K562 (cell line): ENCODE measurements around the gene PCK1. TPM values are rescaled to one million over a fixed set of nuclear protein-coding genes. Genes with fewer than 3 reads are reported as not detected.

Experiments
- ATAC-seq: fragments of 200-7000 bp; cut with Tn5 transposase; 3 replicates; pipeline ENCODE4 v1.9.1; 2020; ENCODE audit warnings: moderate library complexity
- BruUV-seq: library from RNA; stranded (reverse); fragments of 400-500 nt; replicated peaks from 2 replicates; lab custom pipeline; 2021; lab: Mats Ljungman, UMichigan
- CTCF ChIA-PET: fragments of 300-600 bp; formaldehyde crosslinking; extraction: SDS; loops from one replicate; lab custom pipeline; 2021; ENCODE audit warnings: low intra/inter-chr PET ratio; lab: Yijun Ruan, JAX
- POLR2A ChIA-PET: fragments of 300-600, 350-650 bp; sonication (Branson Sonifier 250); formaldehyde crosslinking; extraction: SDS; loops from one replicate; lab custom pipeline; 2021; ENCODE audit warnings: antibody characterized with exemption, inconsistent platforms; lab: Yijun Ruan, JAX
- DNase-seq, 4 experiments: peaks; one replicate each; pipeline versions ENCODE4 v3.0.0 to v3.0.0-alpha.2; 2011 to 2018; ENCODE audit warnings: low spot score in 3 of 4, mixed read lengths in 3 of 4; ENCODE audit errors: extremely low read depth in 1 of 4
- FAIRE-seq: peaks from 2 replicates; lab custom pipeline; 2011; peaks lifted over from hg19 to GRCh38; lab: Jason Lieb, UNC
- H2AFZ ChIP-seq: 2 replicates; pipeline ENCODE4 v1.6.0; 2011; ENCODE audit warnings: low read depth, low read length, control low read depth, inconsistent platforms
- H3K27ac ChIP-seq: fragments of 200-600 bp; 3 replicates; pipeline ENCODE4 v1.8.0; 2011; ENCODE audit warnings: low read depth, mild to moderate bottlenecking, control low read depth, inconsistent platforms, low read length, moderate library complexity, mixed read lengths; ENCODE audit errors: extremely low read depth
- H3K27me3 ChIP-seq, 2 experiments: fragments of 300-600 bp in 1 of 2; 2 replicates in 1 of 2; 3 replicates in 1 of 2; pipeline versions ENCODE4 v1.6.0 to v1.8.0; 2011; ENCODE audit warnings: inconsistent platforms in 2 of 2, low read length in 2 of 2, mild to moderate bottlenecking in 1 of 2, mixed read lengths in 1 of 2, moderate library complexity in 1 of 2; ENCODE audit not compliant: control insufficient read depth in 2 of 2, insufficient read depth in 2 of 2
- H3K36me3 ChIP-seq: fragments of 300-600 bp; 3 replicates; pipeline ENCODE4 v1.8.0; 2011; ENCODE audit warnings: mild to moderate bottlenecking, low read length, inconsistent platforms; ENCODE audit not compliant: control insufficient read depth, insufficient read depth
- H3K4me1 ChIP-seq, 2 experiments: fragments of 200-600 bp in 1 of 2; replicated peaks in 1 of 2; 2 replicates in 1 of 2; 3 replicates in 1 of 2; pipeline versions ENCODE4 v1.5.1 to v1.8.0; 2011; ENCODE audit warnings: inconsistent platforms in 2 of 2, low read length in 2 of 2, mild to moderate bottlenecking in 1 of 2, mixed read lengths in 1 of 2, moderate library complexity in 1 of 2; ENCODE audit not compliant: control insufficient read depth in 2 of 2, insufficient read depth in 2 of 2
- H3K4me2 ChIP-seq: 2 replicates; pipeline ENCODE4 v1.6.1; 2011; ENCODE audit warnings: low read length, control low read depth, inconsistent platforms, mixed read lengths; ENCODE audit not compliant: insufficient read depth
- H3K4me3 ChIP-seq: fragments of 200-600 bp; sonication (generic), shearing (Covaris generic); 2 replicates; pipeline ENCODE4 v1.5.1; 2016; ENCODE audit warnings: control low read depth, inconsistent platforms
- H3K79me2 ChIP-seq: fragments of 200-600 bp; 3 replicates; pipeline ENCODE4 v1.8.0; 2011; ENCODE audit warnings: low read length, inconsistent platforms; ENCODE audit not compliant: control insufficient read depth, insufficient read depth
- H3K9ac ChIP-seq, 2 experiments: 2 replicates each; pipeline versions ENCODE4 v1.6.0 to v1.6.1; 2011; ENCODE audit warnings: low read depth in 2 of 2, low read length in 2 of 2, control low read depth in 1 of 2, inconsistent platforms in 1 of 2, mild to moderate bottlenecking in 1 of 2, mixed read lengths in 1 of 2; ENCODE audit not compliant: insufficient read depth in 1 of 2
- H3K9me1 ChIP-seq: one replicate; pipeline ENCODE4 v1.6.0; 2011; ENCODE audit warnings: inconsistent platforms, mild to moderate bottlenecking, low read length, moderate library complexity; ENCODE audit not compliant: control insufficient read depth, insufficient read depth
- H3K9me3 ChIP-seq: replicated peaks from 2 replicates; pipeline ENCODE4 v1.5.1; 2011; ENCODE audit warnings: low read depth, low read length, inconsistent platforms; ENCODE audit not compliant: control insufficient read depth, insufficient read depth
- H4K20me1 ChIP-seq: replicated peaks from 2 replicates; pipeline ENCODE4 v1.6.1; 2011; ENCODE audit warnings: low read length, inconsistent platforms, mixed read lengths; ENCODE audit not compliant: control insufficient read depth, insufficient read depth
- MCM2 ChIP-seq: fragments of 450-650 bp; IDR thresholded peaks from 2 replicates; pipeline ENCODE4 v1.6.1; 2017; ENCODE audit warnings: low read depth, mild to moderate bottlenecking
- SOX6 ChIP-seq: fragments of 450-650 bp; IDR thresholded peaks from 2 replicates; pipeline ENCODE4 v1.6.1; 2014; ENCODE audit warnings: mild to moderate bottlenecking
- ZBTB17 ChIP-seq: fragments of 450-650 bp; formaldehyde crosslinking; IDR thresholded peaks from 2 replicates; pipeline ENCODE4 v1.4.0; 2020; ENCODE audit warnings: mild to moderate bottlenecking
- ZKSCAN3 ChIP-seq: fragments of 250-450 bp; sonication (Bioruptor Pico); IDR thresholded peaks from 2 replicates; pipeline ENCODE4 v1.4.0; 2020
- ZNF239 ChIP-seq: fragments of 250-450 bp; sonication (Bioruptor Pico); IDR thresholded peaks from 2 replicates; pipeline ENCODE4 v1.4.0; 2020; ENCODE audit warnings: mild to moderate bottlenecking
- WGBS: fragments of 100-300 bp; shearing (Covaris generic); methylation state at CpG from one replicate; pipeline ENCODE4 v1.1.6; 2016; ENCODE audit warnings: low coverage, mixed read lengths; ENCODE audit not compliant: insufficient coverage; ENCODE audit errors: missing lambda C conversion rate; 5-methylcytosine and 5-hydroxymethylcytosine counted together
- in situ Hi-C: fragments of 300-500 bp; cut with MboI; formaldehyde crosslinking; loops from 4 replicates; pipeline ENCODE4 v1.15.0; 2018; ENCODE audit warnings: inconsistent platforms, mixed read lengths
- intact Hi-C: fragments of 100-400 bp; cut with micrococcal nuclease; formaldehyde crosslinking; loops from 2 replicates; pipeline ENCODE4 v1.14.2; 2022
- polyA plus RNA-seq, 8 experiments: library from polyadenylated mRNA; depleted of rRNA in 4 of 8; stranded (reverse) in 5 of 8; unstranded in 3 of 8; fragments of >200 nt; fragmentation: Nextera tagmentation in 2 of 8; fragmentation: Illumina TruSeq in 1 of 8; extraction: Ambion mirVana in 2 of 8; extraction: Trizol in 1 of 8; gene quantifications; 2 replicates each; pipeline versions ENCODE4 v1.2.1 to v1.2.3, GENCODE V29; 2011 to 2014; ENCODE audit warnings: inconsistent platforms in 1 of 8, missing spikeins in 1 of 8
- total RNA-seq, 7 experiments: library from RNA; depleted of rRNA in 6 of 7; stranded (reverse); fragments of >200 nt in 6 of 7; fragmentation: Illumina TruSeq in 2 of 7; extraction: Trizol in 2 of 7; gene quantifications; 2 replicates each; pipeline versions ENCODE4 v1.2.1 to v1.2.3, GENCODE V29; 2011 to 2021; ENCODE audit warnings: low replicate concordance in 1 of 7
- TF ChIP-seq, protein P1 (sequence below): sonication (generic); formaldehyde crosslinking; IDR thresholded peaks from 2 replicates; pipeline ENCODE4 v1.8.1; 2022; ENCODE audit warnings: missing genetic modification reagents
- TF ChIP-seq, protein P2 (sequence below): fragments of 450-650 bp; IDR thresholded peaks from 2 replicates; pipeline ENCODE4 v1.7.0; 2016; ENCODE audit warnings: borderline replicate concordance
- TF ChIP-seq, protein P3 (sequence below): sonication (generic); formaldehyde crosslinking; IDR thresholded peaks from 2 replicates; pipeline ENCODE4 v1.9.0; 2022; ENCODE audit warnings: mild to moderate bottlenecking, missing genetic modification reagents

PCK1 gene
- total and polyA plus RNA-seq, 9 of the 15 experiments (the other 6 are each of a cell fraction or from before 2014, with no cell fraction given), result 0.05 to 0.73 (median 0.15) TPM

GRCh38 chr20:57529810-57530209, 31.1 kb upstream of the PCK1 start:
- H4K20me1 ChIP-seq, result no peaks in the 10 kb centered on the region
- FAIRE-seq, result no peak
- CTCF ChIA-PET, result interaction anchor here (1.0 kb wide), 1 partner anchor 65 kb away, joined by 3 read pairs; no protein-coding TSS in a partner anchor

DNA sequence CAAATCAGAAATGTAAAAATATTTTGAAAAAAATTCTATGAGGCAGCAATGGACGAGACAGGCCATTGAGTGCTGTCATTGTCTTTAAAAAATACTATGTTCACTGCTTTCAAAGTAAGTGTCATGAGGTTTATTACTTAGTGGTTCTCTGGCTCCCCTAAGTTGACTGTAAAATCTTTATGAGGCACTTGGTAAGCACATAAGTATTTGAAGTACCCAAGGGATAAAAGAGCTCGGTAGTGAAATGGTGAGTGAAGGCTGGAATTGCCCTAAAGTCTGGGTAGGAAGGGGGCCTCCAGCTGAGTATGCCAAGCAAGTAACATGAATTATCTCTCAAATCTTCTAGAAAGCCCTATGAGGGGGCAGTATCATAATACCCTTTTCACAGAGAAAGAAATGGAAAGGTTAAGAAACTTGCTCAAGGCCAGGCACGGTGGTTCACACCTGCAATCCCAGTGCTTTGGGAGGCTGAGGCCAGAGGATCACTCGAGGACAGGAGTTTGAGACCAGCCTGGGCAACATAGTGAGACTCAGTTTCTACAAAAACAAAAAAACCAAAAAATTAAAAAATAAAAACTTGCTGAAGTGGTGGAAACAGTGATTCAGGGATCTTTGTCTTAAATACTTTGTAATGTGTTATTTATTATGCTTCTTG, 30.5 kb upstream of the PCK1 start:
- Histone ChIP-seq H3K9me1 (no peaks in the 10 kb centered on the region), H3K4me3 (no peak overlapping the region), H3K4me1 (peaks cover 4 to 17% of the 10 kb centered on the region in 2 experiments; a peak in 4 of 5 replicates), H4K20me1 (no peaks in the 10 kb centered on the region), H3K27me3 (no peaks in the 10 kb centered on the region), H3K79me2 (no peaks in the 10 kb centered on the region), H2AFZ (no peak overlapping the region), H3K9me3 (peaks cover 1% of the 10 kb centered on the region), H3K4me2 (no peak overlapping the region), H3K9ac (no peak overlapping the region), H3K36me3 (no peaks in the 10 kb centered on the region), H3K27ac (no peak overlapping the region)
- in situ Hi-C loops, result loop anchor here (5.0 kb wide), 1 partner anchor 62 kb away; no protein-coding TSS in a partner anchor
- intact Hi-C loops, result no loop called here
- no TSS peak for BruUV-seq
- POLR2A ChIA-PET, result no interaction called here
- no peak for FAIRE-seq
- no peak for DNase-seq
- WGBS, result 25% methylated on average over 4 of the region's 4 CpGs
- no peak for ATAC-seq
- CTCF ChIA-PET, result interaction anchor here (1.0 kb wide), 1 partner anchor 64 kb away, joined by 3 read pairs; no protein-coding TSS in a partner anchor
- TF ChIP-seq ZKSCAN3 (CRISPR knock-in tag) (no peak), SOX6 (no peak), MCM2 (no peak)
- TF ChIP-seq, protein P1, sequence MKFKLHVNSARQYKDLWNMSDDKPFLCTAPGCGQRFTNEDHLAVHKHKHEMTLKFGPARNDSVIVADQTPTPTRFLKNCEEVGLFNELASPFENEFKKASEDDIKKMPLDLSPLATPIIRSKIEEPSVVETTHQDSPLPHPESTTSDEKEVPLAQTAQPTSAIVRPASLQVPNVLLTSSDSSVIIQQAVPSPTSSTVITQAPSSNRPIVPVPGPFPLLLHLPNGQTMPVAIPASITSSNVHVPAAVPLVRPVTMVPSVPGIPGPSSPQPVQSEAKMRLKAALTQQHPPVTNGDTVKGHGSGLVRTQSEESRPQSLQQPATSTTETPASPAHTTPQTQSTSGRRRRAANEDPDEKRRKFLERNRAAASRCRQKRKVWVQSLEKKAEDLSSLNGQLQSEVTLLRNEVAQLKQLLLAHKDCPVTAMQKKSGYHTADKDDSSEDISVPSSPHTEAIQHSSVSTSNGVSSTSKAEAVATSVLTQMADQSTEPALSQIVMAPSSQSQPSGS (CRISPR knock-in tag), result no peak
- TF ChIP-seq, protein P2, sequence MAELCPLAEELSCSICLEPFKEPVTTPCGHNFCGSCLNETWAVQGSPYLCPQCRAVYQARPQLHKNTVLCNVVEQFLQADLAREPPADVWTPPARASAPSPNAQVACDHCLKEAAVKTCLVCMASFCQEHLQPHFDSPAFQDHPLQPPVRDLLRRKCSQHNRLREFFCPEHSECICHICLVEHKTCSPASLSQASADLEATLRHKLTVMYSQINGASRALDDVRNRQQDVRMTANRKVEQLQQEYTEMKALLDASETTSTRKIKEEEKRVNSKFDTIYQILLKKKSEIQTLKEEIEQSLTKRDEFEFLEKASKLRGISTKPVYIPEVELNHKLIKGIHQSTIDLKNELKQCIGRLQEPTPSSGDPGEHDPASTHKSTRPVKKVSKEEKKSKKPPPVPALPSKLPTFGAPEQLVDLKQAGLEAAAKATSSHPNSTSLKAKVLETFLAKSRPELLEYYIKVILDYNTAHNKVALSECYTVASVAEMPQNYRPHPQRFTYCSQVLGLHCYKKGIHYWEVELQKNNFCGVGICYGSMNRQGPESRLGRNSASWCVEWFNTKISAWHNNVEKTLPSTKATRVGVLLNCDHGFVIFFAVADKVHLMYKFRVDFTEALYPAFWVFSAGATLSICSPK, result no peak

More at GRCh38 chr20:57529810-57530209, 31.1 kb upstream of the PCK1 start:
- intact Hi-C loops (no loop called here), in situ Hi-C loops (loop anchor here (5.0 to 10.0 kb wide), 2 partner anchors 62 to 675 kb away; no protein-coding TSS in a partner anchor)
- POLR2A ChIA-PET, result interaction anchor here (0.6 to 0.8 kb wide), 3 partner anchors 10 to 15 kb away, joined by 3 to 4 read pairs (median 3); no protein-coding TSS in a partner anchor
- Histone ChIP-seq H3K79me2 (peaks cover 2% of the 10 kb centered on the region), H3K4me1 (peaks cover 0 to 22% of the 10 kb centered on the region in 2 experiments; a peak in 3 of 5 replicates), H3K9ac (peak overlapping the region in 1 of 2 experiments; percentile 47; a peak in 1 of 4 replicates), H3K27me3 (no peaks in the 10 kb centered on the region), H2AFZ (0 out of 2 replicates have a peak overlapping the region, but pooled peaks have one; percentile 53), H3K4me3 (no peak overlapping the region), H3K9me3 (no peaks in the 10 kb centered on the region; the same call in 1 of the 2 replicates), H3K9me1 (no peaks in the 10 kb centered on the region), H3K27ac (no peak overlapping the region), H3K36me3 (no peaks in the 10 kb centered on the region), H3K4me2 (no peak overlapping the region)
- ATAC-seq (no peak), DNase-seq (no peak)
- 35% methylated on average over 3 of the region's 3 CpGs for WGBS
- no TSS peak for BruUV-seq
- TF ChIP-seq ZBTB17 (CRISPR knock-in tag), result no peak
- TF ChIP-seq, protein P3, sequence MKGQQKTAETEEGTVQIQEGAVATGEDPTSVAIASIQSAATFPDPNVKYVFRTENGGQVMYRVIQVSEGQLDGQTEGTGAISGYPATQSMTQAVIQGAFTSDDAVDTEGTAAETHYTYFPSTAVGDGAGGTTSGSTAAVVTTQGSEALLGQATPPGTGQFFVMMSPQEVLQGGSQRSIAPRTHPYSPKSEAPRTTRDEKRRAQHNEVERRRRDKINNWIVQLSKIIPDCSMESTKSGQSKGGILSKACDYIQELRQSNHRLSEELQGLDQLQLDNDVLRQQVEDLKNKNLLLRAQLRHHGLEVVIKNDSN, result no peak
- no peak for TF ChIP-seq ZNF239 (CRISPR knock-in tag)
